ENCODE data around the gene GIGYF2.

- TF ChIP-seq CEBPB (IDR thresholded peaks at IDR 0.05; ENCODE audit: borderline replicate concordance, low read depth, low read length), result no peak
- TF ChIP-seq CHD2 (IDR thresholded peaks at IDR 0.05; ENCODE audit: low read depth, low read length), result no peak
- TF ChIP-seq, protein P1, sequence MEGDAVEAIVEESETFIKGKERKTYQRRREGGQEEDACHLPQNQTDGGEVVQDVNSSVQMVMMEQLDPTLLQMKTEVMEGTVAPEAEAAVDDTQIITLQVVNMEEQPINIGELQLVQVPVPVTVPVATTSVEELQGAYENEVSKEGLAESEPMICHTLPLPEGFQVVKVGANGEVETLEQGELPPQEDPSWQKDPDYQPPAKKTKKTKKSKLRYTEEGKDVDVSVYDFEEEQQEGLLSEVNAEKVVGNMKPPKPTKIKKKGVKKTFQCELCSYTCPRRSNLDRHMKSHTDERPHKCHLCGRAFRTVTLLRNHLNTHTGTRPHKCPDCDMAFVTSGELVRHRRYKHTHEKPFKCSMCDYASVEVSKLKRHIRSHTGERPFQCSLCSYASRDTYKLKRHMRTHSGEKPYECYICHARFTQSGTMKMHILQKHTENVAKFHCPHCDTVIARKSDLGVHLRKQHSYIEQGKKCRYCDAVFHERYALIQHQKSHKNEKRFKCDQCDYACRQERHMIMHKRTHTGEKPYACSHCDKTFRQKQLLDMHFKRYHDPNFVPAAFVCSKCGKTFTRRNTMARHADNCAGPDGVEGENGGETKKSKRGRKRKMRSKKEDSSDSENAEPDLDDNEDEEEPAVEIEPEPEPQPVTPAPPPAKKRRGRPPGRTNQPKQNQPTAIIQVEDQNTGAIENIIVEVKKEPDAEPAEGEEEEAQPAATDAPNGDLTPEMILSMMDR (CRISPR knock-in tag; IDR thresholded peaks at IDR 0.05), result no peak
- TF ChIP-seq SP140L (CRISPR knock-in tag; IDR thresholded peaks at IDR 0.05; ENCODE audit: borderline replicate concordance), result no peak
Observed at GRCh38 chr2:232757905-232758304, 60.8 kb downstream of the GIGYF2 start.
